K562 (cell line): ENCODE results near the gene KCNK6. TPM values are rescaled to one million over a fixed set of nuclear protein-coding genes. Genes with fewer than 3 reads are reported as not detected.

Experiments
- ATAC-seq: fragments of 200-7000 bp; cut with Tn5 transposase; 3 replicates; pipeline ENCODE4 v1.9.1; 2020; ENCODE audit warnings: moderate library complexity
- BruUV-seq: library from RNA; stranded (reverse); fragments of 400-500 nt; replicated peaks from 2 replicates; lab custom pipeline; 2021; lab: Mats Ljungman, UMichigan
- CTCF ChIA-PET: fragments of 300-600 bp; formaldehyde crosslinking; extraction: SDS; loops from one replicate; lab custom pipeline; 2021; ENCODE audit warnings: low intra/inter-chr PET ratio; lab: Yijun Ruan, JAX
- POLR2A ChIA-PET: fragments of 300-600, 350-650 bp; sonication (Branson Sonifier 250); formaldehyde crosslinking; extraction: SDS; loops from one replicate; lab custom pipeline; 2021; ENCODE audit warnings: antibody characterized with exemption, inconsistent platforms; lab: Yijun Ruan, JAX
- DNase-seq, 4 experiments: peaks; one replicate each; pipeline versions ENCODE4 v3.0.0 to v3.0.0-alpha.2; 2011 to 2018; ENCODE audit warnings: low spot score in 3 of 4, mixed read lengths in 3 of 4; ENCODE audit errors: extremely low read depth in 1 of 4
- FAIRE-seq: peaks from 2 replicates; lab custom pipeline; 2011; peaks lifted over from hg19 to GRCh38; lab: Jason Lieb, UNC
- H2AFZ ChIP-seq: 2 replicates; pipeline ENCODE4 v1.6.0; 2011; ENCODE audit warnings: low read depth, low read length, control low read depth, inconsistent platforms
- H3K27ac ChIP-seq: fragments of 200-600 bp; 3 replicates; pipeline ENCODE4 v1.8.0; 2011; ENCODE audit warnings: low read depth, mild to moderate bottlenecking, control low read depth, inconsistent platforms, low read length, moderate library complexity, mixed read lengths; ENCODE audit errors: extremely low read depth
- H3K27me3 ChIP-seq, 2 experiments: fragments of 300-600 bp in 1 of 2; 2 replicates in 1 of 2; 3 replicates in 1 of 2; pipeline versions ENCODE4 v1.6.0 to v1.8.0; 2011; ENCODE audit warnings: inconsistent platforms in 2 of 2, low read length in 2 of 2, mild to moderate bottlenecking in 1 of 2, mixed read lengths in 1 of 2, moderate library complexity in 1 of 2; ENCODE audit not compliant: control insufficient read depth in 2 of 2, insufficient read depth in 2 of 2
- H3K36me3 ChIP-seq: fragments of 300-600 bp; 3 replicates; pipeline ENCODE4 v1.8.0; 2011; ENCODE audit warnings: mild to moderate bottlenecking, low read length, inconsistent platforms; ENCODE audit not compliant: control insufficient read depth, insufficient read depth
- H3K4me1 ChIP-seq, 2 experiments: fragments of 200-600 bp in 1 of 2; replicated peaks in 1 of 2; 2 replicates in 1 of 2; 3 replicates in 1 of 2; pipeline versions ENCODE4 v1.5.1 to v1.8.0; 2011; ENCODE audit warnings: inconsistent platforms in 2 of 2, low read length in 2 of 2, mild to moderate bottlenecking in 1 of 2, mixed read lengths in 1 of 2, moderate library complexity in 1 of 2; ENCODE audit not compliant: control insufficient read depth in 2 of 2, insufficient read depth in 2 of 2
- H3K4me2 ChIP-seq: 2 replicates; pipeline ENCODE4 v1.6.1; 2011; ENCODE audit warnings: low read length, control low read depth, inconsistent platforms, mixed read lengths; ENCODE audit not compliant: insufficient read depth
- H3K4me3 ChIP-seq: fragments of 200-600 bp; sonication (generic), shearing (Covaris generic); 2 replicates; pipeline ENCODE4 v1.5.1; 2016; ENCODE audit warnings: control low read depth, inconsistent platforms
- H3K79me2 ChIP-seq: fragments of 200-600 bp; 3 replicates; pipeline ENCODE4 v1.8.0; 2011; ENCODE audit warnings: low read length, inconsistent platforms; ENCODE audit not compliant: control insufficient read depth, insufficient read depth
- H3K9ac ChIP-seq, 2 experiments: 2 replicates each; pipeline versions ENCODE4 v1.6.0 to v1.6.1; 2011; ENCODE audit warnings: low read depth in 2 of 2, low read length in 2 of 2, control low read depth in 1 of 2, inconsistent platforms in 1 of 2, mild to moderate bottlenecking in 1 of 2, mixed read lengths in 1 of 2; ENCODE audit not compliant: insufficient read depth in 1 of 2
- H3K9me1 ChIP-seq: one replicate; pipeline ENCODE4 v1.6.0; 2011; ENCODE audit warnings: inconsistent platforms, mild to moderate bottlenecking, low read length, moderate library complexity; ENCODE audit not compliant: control insufficient read depth, insufficient read depth
- H3K9me3 ChIP-seq: replicated peaks from 2 replicates; pipeline ENCODE4 v1.5.1; 2011; ENCODE audit warnings: low read depth, low read length, inconsistent platforms; ENCODE audit not compliant: control insufficient read depth, insufficient read depth
- H4K20me1 ChIP-seq: replicated peaks from 2 replicates; pipeline ENCODE4 v1.6.1; 2011; ENCODE audit warnings: low read length, inconsistent platforms, mixed read lengths; ENCODE audit not compliant: control insufficient read depth, insufficient read depth
- ARID4B ChIP-seq: sonication (generic); formaldehyde crosslinking; IDR thresholded peaks from 2 replicates; pipeline ENCODE4 v1.8.0; 2022; ENCODE audit warnings: mild to moderate bottlenecking, missing genetic modification reagents
- KLF6 ChIP-seq: fragments of 250-450 bp; sonication (Bioruptor Pico); IDR thresholded peaks from 2 replicates; pipeline ENCODE4 v1.4.0; 2020; ENCODE audit warnings: mild to moderate bottlenecking, moderate library complexity, borderline replicate concordance
- MCM2 ChIP-seq: fragments of 450-650 bp; IDR thresholded peaks from 2 replicates; pipeline ENCODE4 v1.6.1; 2017; ENCODE audit warnings: low read depth, mild to moderate bottlenecking
- MTF1 ChIP-seq: fragments of 250-450 bp; sonication (Bioruptor Pico); IDR thresholded peaks from 2 replicates; pipeline ENCODE4 v1.9.0; 2021; ENCODE audit warnings: moderate library complexity, mild to moderate bottlenecking, inconsistent platforms, borderline replicate concordance
- MYNN ChIP-seq, 2 experiments: sonication (generic); formaldehyde crosslinking in 1 of 2; IDR thresholded peaks; 2 replicates each; pipeline versions ENCODE4 v1.5.0 to v1.6.1; 2016 to 2020; ENCODE audit warnings: antibody characterized with exemption in 1 of 2, missing genetic modification reagents in 1 of 2
- NCOA1 ChIP-seq: fragments of 450-650 bp; IDR thresholded peaks from 2 replicates; pipeline ENCODE4 v1.6.1; 2016; ENCODE audit warnings: low read depth
- NONO ChIP-seq, 2 experiments: fragments of 200-400 bp in 1 of 2; fragments of 450-650 bp in 1 of 2; formaldehyde crosslinking in 1 of 2; IDR thresholded peaks; 2 replicates each; pipeline ENCODE4 v1.6.1; 2017; ENCODE audit warnings: low read depth in 2 of 2, mild to moderate bottlenecking in 2 of 2, moderate library complexity in 2 of 2, low read length in 1 of 2
- TAF1 ChIP-seq: IDR thresholded peaks from 2 replicates; pipeline ENCODE4 v1.6.1; 2011; ENCODE audit warnings: mild to moderate bottlenecking, low read length, moderate library complexity; ENCODE audit not compliant: insufficient read depth, control insufficient read depth, severe bottlenecking; ENCODE audit errors: extremely low read depth
- TAF7 ChIP-seq: fragments of 450-650 bp; IDR thresholded peaks from 2 replicates; pipeline ENCODE4 v1.6.1; 2016; ENCODE audit warnings: missing genetic modification characterization, missing compliant biosample characterization
- ZBTB12 ChIP-seq: fragments of 250-450 bp; sonication (Bioruptor Pico); IDR thresholded peaks from 2 replicates; pipeline ENCODE4 v1.4.0; 2020
- ZNF644 ChIP-seq: fragments of 200-800 bp; sonication (Bioruptor generic); IDR thresholded peaks from 2 replicates; pipeline ENCODE4 v1.6.1; 2016; ENCODE audit warnings: low read depth, missing genetic modification characterization, missing compliant biosample characterization
- WGBS: fragments of 100-300 bp; shearing (Covaris generic); methylation state at CpG from one replicate; pipeline ENCODE4 v1.1.6; 2016; ENCODE audit warnings: low coverage, mixed read lengths; ENCODE audit not compliant: insufficient coverage; ENCODE audit errors: missing lambda C conversion rate; 5-methylcytosine and 5-hydroxymethylcytosine counted together
- in situ Hi-C: fragments of 300-500 bp; cut with MboI; formaldehyde crosslinking; loops from 4 replicates; pipeline ENCODE4 v1.15.0; 2018; ENCODE audit warnings: inconsistent platforms, mixed read lengths
- intact Hi-C: fragments of 100-400 bp; cut with micrococcal nuclease; formaldehyde crosslinking; loops from 2 replicates; pipeline ENCODE4 v1.14.2; 2022
- polyA plus RNA-seq, 8 experiments: library from polyadenylated mRNA; depleted of rRNA in 4 of 8; stranded (reverse) in 5 of 8; unstranded in 3 of 8; fragments of >200 nt; fragmentation: Nextera tagmentation in 2 of 8; fragmentation: Illumina TruSeq in 1 of 8; extraction: Ambion mirVana in 2 of 8; extraction: Trizol in 1 of 8; gene quantifications; 2 replicates each; pipeline versions ENCODE4 v1.2.1 to v1.2.3, GENCODE V29; 2011 to 2014; ENCODE audit warnings: inconsistent platforms in 1 of 8, missing spikeins in 1 of 8
- total RNA-seq, 7 experiments: library from RNA; depleted of rRNA in 6 of 7; stranded (reverse); fragments of >200 nt in 6 of 7; fragmentation: Illumina TruSeq in 2 of 7; extraction: Trizol in 2 of 7; gene quantifications; 2 replicates each; pipeline versions ENCODE4 v1.2.1 to v1.2.3, GENCODE V29; 2011 to 2021; ENCODE audit warnings: low replicate concordance in 1 of 7
- TF ChIP-seq, protein P1 (sequence below): fragments of 250-450 bp; sonication (Bioruptor Pico); IDR thresholded peaks from 2 replicates; pipeline ENCODE4 v1.9.0; 2021; ENCODE audit warnings: mild to moderate bottlenecking
- TF ChIP-seq, protein P2 (sequence below): fragments of 250-450 bp; sonication (Bioruptor Pico); IDR thresholded peaks from 2 replicates; pipeline ENCODE4 v1.4.0; 2020; ENCODE audit warnings: mild to moderate bottlenecking, moderate library complexity

The KCNK6 gene
- total and polyA plus RNA-seq, 9 of the 15 experiments (the other 6 are each of a cell fraction or from before 2014, with no cell fraction given) = 0.05 to 0.42 (median 0.15) TPM

- no peaks in the 10 kb centered on the region for H3K36me3 ChIP-seq
- intact Hi-C loops (no loop called here), in situ Hi-C loops (no loop called here)
- CTCF ChIA-PET = interaction anchor here (0.6 kb wide), 1 partner anchor 944 kb away, joined by 4 read pairs; no protein-coding TSS in a partner anchor
- no peaks in the 10 kb centered on the region for H3K79me2 ChIP-seq
- H3K27me3 ChIP-seq = peaks cover 24 to 33% of the 10 kb centered on the region in 2 experiments
- FAIRE-seq (no peak), DNase-seq (no peak), ATAC-seq (no peak)
- WGBS = 12% methylated on average over 5 of the region's 5 CpGs
- no peak overlapping the region for H3K9ac ChIP-seq
- peaks cover 8 to 23% of the 10 kb centered on the region in 2 experiments; a peak in 4 of 5 replicates for H3K4me1 ChIP-seq
- no peaks in the 10 kb centered on the region for H3K9me3 ChIP-seq
- peaks cover 10% of the 10 kb centered on the region; the same call in 1 of the 2 replicates for H4K20me1 ChIP-seq
- no peak overlapping the region for H2AFZ ChIP-seq
- no peak overlapping the region for H3K27ac ChIP-seq
- no peak overlapping the region for H3K4me2 ChIP-seq
- no peaks in the 10 kb centered on the region for H3K9me1 ChIP-seq
- no TSS peak for BruUV-seq
- H3K4me3 ChIP-seq = no peak overlapping the region
- POLR2A ChIA-PET = interaction anchor here (0.7 to 1.7 kb wide), 5 partner anchors 11 to 216 kb away, joined by 3 to 4 read pairs (median 4); partner anchors contain the start of gene PSMD8
- TF ChIP-seq, protein P1, sequence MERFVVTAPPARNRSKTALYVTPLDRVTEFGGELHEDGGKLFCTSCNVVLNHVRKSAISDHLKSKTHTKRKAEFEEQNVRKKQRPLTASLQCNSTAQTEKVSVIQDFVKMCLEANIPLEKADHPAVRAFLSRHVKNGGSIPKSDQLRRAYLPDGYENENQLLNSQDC (CRISPR knock-in tag) = no peak
- no peak for TF ChIP-seq MTF1 (CRISPR knock-in tag)
- TF ChIP-seq, protein P2, sequence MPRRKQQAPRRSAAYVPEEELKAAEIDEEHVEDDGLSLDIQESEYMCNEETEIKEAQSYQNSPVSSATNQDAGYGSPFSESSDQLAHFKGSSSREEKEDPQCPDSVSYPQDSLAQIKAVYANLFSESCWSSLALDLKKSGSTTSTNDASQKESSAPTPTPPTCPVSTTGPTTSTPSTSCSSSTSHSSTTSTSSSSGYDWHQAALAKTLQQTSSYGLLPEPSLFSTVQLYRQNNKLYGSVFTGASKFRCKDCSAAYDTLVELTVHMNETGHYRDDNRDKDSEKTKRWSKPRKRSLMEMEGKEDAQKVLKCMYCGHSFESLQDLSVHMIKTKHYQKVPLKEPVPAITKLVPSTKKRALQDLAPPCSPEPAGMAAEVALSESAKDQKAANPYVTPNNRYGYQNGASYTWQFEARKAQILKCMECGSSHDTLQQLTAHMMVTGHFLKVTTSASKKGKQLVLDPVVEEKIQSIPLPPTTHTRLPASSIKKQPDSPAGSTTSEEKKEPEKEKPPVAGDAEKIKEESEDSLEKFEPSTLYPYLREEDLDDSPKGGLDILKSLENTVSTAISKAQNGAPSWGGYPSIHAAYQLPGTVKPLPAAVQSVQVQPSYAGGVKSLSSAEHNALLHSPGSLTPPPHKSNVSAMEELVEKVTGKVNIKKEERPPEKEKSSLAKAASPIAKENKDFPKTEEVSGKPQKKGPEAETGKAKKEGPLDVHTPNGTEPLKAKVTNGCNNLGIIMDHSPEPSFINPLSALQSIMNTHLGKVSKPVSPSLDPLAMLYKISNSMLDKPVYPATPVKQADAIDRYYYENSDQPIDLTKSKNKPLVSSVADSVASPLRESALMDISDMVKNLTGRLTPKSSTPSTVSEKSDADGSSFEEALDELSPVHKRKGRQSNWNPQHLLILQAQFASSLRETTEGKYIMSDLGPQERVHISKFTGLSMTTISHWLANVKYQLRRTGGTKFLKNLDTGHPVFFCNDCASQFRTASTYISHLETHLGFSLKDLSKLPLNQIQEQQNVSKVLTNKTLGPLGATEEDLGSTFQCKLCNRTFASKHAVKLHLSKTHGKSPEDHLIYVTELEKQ = no peak
- TF ChIP-seq TAF7 = no peak
- no peak for TF ChIP-seq ZNF644 (tag)
- TF ChIP-seq MYNN (IDR thresholded peaks at IDR 0.05) = no peak
- no peak for TF ChIP-seq MYNN (CRISPR knock-in tag; IDR thresholded peaks at IDR 0.05)
- no peak for TF ChIP-seq TAF1
- TF ChIP-seq ARID4B (CRISPR knock-in tag) = no peak
- TF ChIP-seq NONO (IDR thresholded peaks at IDR 0.05; ENCODE audit: low read depth in 2 of 2, low read length in 1 of 2) = no peak
- TF ChIP-seq ZBTB12 (CRISPR knock-in tag) = no peak
- no peak for TF ChIP-seq KLF6 (CRISPR knock-in tag)
- TF ChIP-seq MCM2 = no peak
- no peak for TF ChIP-seq NCOA1
Observed at GRCh38 chr19:38358071-38358470, 38.4 kb downstream of the KCNK6 start.
